Measurements from ENCODE around the gene PI3.
"Not testable (repeated sequence)": the region's sequence is repeated elsewhere in the genome, so short reads cannot be mapped to it uniquely, and the experiment has no call there.

PI3 gene

DNA sequence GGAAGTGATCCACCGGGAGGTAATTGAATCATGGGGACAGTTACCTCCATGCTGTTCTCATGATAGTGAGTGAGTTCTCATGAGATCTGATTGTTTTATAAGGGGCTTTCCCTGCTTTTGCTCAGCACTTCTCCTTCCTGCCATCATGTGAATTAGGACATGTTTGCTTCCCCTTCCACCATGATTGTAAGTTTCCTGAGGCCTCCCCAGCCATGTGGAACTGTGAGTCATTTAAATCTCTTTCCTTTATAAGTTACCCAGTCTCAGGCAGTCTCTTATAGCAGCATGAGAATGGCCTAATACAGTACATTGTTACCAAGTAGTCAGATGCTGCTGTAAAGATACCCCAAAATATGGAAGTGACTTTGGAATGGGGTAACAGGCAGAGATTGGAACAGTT, 19.9 kb upstream of the PI3 start:
- H3K4me1 ChIP-seq (ENCODE audit: control insufficient read depth, insufficient read depth, low read length) = peaks cover 12% of the 10 kb centered on the region
- not testable (repeated sequence) for H3K9ac ChIP-seq (ENCODE audit: low read length); H3K36me3 ChIP-seq (ENCODE audit: control insufficient read depth, insufficient read depth, low read length); H3K9me3 ChIP-seq (ENCODE audit: control insufficient read depth, low read length); H3K27me3 ChIP-seq (ENCODE audit: control insufficient read depth, insufficient read depth, low read length); H3K4me3 ChIP-seq (ENCODE audit: low read length)

DNA sequence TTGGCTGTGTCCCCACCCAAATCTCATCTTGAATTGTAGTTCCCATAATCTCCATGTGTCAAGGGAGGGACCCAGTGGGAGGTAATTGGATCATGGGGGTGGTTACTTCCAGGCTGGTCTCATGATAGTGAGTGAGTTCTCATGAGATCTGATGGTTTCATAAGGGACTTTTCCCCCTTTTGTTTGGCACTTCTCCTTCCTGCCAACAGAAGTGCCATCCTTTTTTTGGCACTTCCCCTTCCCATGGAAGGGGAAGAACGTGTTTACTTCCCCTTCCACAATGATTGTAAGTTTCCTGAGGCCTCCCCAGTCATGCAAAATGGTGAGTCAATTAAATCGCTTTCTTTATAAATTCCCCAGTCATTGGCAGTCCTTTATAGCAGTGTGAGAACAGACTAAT, 18.0 kb upstream of the PI3 start:
- Histone ChIP-seq H3K4me3 (ENCODE audit: low read length) (no peak overlapping the region), H3K4me1 (ENCODE audit: control insufficient read depth, insufficient read depth, low read length) (peaks cover 12% of the 10 kb centered on the region)

DNA sequence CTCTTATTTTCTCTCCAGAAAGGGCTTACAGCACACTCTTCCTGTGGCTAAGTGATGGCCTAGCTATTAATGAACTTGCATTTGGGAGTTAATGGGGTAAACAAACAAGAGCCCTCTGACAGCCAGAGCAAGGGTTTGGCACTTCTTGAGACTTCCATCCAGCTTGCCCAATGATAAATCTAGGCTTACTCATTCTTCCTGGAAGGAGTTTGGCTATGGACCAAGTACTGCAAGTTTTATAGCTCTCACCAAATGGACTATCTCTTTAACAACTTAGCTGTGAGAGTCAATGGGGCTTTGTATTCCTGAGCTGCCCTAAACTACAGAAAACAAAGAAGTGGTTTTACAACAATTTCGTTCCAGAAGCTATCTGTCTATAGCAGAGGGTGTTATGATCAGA, 16.7 kb upstream of the PI3 start:
- H3K9me3 ChIP-seq (ENCODE audit: control insufficient read depth, low read length) = peaks cover 5% of the 10 kb centered on the region
- H3K27me3 ChIP-seq (ENCODE audit: control insufficient read depth, insufficient read depth, low read length) = no peaks in the 10 kb centered on the region
- no peaks in the 10 kb centered on the region for H3K36me3 ChIP-seq (ENCODE audit: control insufficient read depth, insufficient read depth, low read length)
- H3K4me1 ChIP-seq (ENCODE audit: control insufficient read depth, insufficient read depth, low read length) = peaks cover 14% of the 10 kb centered on the region
- H3K9ac ChIP-seq (ENCODE audit: low read length) = no peak overlapping the region
- no peak overlapping the region for H3K4me3 ChIP-seq (ENCODE audit: low read length)

More for the DNA sequence above, 18.0 kb upstream of the PI3 start:
- Histone ChIP-seq H3K9ac (ENCODE audit: low read length) (no peak overlapping the region), H3K27me3 (ENCODE audit: control insufficient read depth, insufficient read depth, low read length) (no peaks in the 10 kb centered on the region), H3K9me3 (ENCODE audit: control insufficient read depth, low read length) (peaks cover 5% of the 10 kb centered on the region), H3K36me3 (ENCODE audit: control insufficient read depth, insufficient read depth, low read length) (no peaks in the 10 kb centered on the region)

DNA sequence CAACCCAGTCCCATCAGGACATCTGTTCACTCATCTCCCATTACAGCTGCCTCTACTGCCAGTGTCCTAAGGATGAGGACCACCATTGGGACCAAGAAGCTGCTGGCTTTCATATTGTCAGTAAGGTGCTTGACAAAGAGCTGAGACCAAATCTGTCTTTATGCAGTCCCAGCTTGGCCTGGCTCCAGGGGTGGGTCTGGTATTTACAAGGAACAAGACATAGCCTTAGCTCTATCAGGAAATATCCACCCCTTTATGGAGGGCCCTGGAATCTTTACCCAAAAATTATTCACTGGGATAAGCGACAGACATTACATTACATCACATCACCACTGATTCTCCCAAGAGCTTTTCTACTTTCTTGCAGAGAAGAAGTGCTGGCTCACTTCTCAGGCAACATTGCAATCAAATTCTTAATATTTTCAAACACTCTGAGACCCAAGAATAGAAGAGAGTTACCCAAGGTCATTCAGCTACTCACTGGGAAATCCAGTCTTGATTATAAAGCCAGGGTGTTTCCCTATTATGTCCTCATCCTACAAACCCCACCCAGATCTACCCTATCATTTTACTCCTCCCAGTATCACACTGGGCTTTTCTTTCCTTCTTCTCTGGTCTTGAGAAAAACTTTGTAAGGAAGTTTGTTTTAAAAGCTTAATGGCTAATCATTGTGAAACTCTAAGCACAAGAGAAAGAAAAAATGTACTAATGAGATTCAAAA, 11.5 kb upstream of the PI3 start:
- Histone ChIP-seq H3K4me1 (ENCODE audit: control insufficient read depth, insufficient read depth, low read length) (peaks cover 12% of the 10 kb centered on the region), H3K36me3 (ENCODE audit: control insufficient read depth, insufficient read depth, low read length) (no peaks in the 10 kb centered on the region), H3K27me3 (ENCODE audit: control insufficient read depth, insufficient read depth, low read length) (no peaks in the 10 kb centered on the region), H3K4me3 (ENCODE audit: low read length) (no peak overlapping the region), H3K9me3 (ENCODE audit: control insufficient read depth, low read length) (peaks cover 5% of the 10 kb centered on the region), H3K9ac (ENCODE audit: low read length) (no peak overlapping the region)

DNA sequence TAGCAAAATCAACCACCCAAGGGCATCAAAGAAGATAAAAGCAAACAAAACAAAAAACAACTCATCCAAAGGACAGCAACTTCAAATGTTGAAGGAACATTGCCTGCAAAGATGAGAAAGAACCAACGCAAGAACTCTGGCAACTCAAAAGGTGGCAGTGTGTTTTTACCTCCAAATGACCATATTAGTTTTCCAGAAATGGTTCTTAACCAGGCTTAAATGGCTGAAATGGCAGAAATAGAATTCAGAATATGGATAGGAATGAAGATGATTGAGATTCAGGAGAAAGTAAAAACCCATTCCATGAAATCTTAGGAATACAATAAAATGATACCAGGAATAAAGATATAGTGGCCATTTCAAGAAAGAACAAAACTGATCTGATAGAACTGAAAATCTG, 9.8 kb upstream of the PI3 start:
- H3K9me3 ChIP-seq (ENCODE audit: control insufficient read depth, low read length) = no peaks in the 10 kb centered on the region
- H3K4me3 ChIP-seq (ENCODE audit: low read length) = no peak overlapping the region
- H3K9ac ChIP-seq (ENCODE audit: low read length) = no peak overlapping the region
- peaks cover 10% of the 10 kb centered on the region for H3K4me1 ChIP-seq (ENCODE audit: control insufficient read depth, insufficient read depth, low read length)
- H3K36me3 ChIP-seq (ENCODE audit: control insufficient read depth, insufficient read depth, low read length) = no peaks in the 10 kb centered on the region
- no peaks in the 10 kb centered on the region for H3K27me3 ChIP-seq (ENCODE audit: control insufficient read depth, insufficient read depth, low read length)

DNA sequence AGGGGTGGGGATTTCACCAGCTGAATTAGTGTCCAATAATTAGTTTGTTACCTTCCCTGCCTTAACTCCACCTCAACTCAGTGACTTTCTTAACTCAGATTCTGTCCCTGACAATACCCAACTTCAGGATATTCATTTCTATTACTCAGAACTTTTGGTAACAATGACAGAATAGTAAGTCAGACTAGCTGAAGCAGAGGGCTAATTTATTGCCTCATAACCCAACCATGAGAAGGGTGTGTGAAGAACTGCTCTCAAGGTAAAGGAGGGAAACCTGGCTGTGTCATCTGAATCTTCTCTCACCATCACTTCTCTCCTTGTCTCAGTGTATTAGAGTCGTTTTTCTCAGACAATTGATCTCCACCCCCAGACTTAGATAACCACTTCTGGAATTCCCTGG, 1.2 kb upstream of the PI3 start:
- no peaks in the 10 kb centered on the region for H3K36me3 ChIP-seq (ENCODE audit: control insufficient read depth, insufficient read depth, low read length)
- H3K9me3 ChIP-seq (ENCODE audit: control insufficient read depth, low read length) = no peaks in the 10 kb centered on the region
- no peaks in the 10 kb centered on the region for H3K27me3 ChIP-seq (ENCODE audit: control insufficient read depth, insufficient read depth, low read length)
- H3K4me3 ChIP-seq (ENCODE audit: low read length) = no peak overlapping the region
- no peak overlapping the region for H3K9ac ChIP-seq (ENCODE audit: low read length)
- H3K4me1 ChIP-seq (ENCODE audit: control insufficient read depth, insufficient read depth, low read length) = peaks cover 19% of the 10 kb centered on the region

DNA sequence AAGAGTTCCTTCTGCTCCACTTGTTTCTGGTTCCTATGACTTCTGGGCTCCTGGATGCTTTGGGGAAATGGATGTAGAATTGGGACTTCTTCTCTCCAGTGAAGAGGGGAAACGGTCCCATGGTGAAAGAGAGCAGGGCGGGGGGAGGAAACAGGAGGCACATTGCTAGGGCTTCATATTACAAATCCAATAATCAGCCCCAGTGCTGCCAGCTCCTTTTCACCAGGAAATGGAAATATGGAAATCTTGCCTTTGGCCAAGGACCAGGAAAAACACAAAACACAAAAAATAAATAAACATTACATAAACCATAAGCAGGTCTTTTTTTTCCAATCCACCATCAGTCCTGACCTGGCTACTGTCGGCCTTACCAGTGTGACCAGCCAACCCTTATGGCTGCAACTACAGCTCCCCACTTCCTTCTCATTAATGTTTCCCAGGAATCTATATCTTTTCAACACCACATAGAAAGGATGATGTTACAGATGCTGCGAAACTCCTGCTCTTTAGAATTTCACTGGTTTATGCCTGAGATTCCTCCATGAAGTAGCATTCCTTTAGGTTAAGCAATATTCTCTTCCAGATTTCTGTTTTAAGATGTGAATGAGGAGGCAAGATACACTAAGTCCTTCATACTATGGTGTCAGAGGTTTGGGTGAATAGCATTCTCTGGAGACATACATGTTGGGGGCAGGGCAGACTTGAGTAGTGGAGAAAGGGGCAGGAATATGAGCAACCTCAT, 2.0 kb downstream of the PI3 start:
- no peaks in the 10 kb centered on the region for H3K9me3 ChIP-seq (ENCODE audit: control insufficient read depth, low read length)
- H3K36me3 ChIP-seq (ENCODE audit: control insufficient read depth, insufficient read depth, low read length) = no peaks in the 10 kb centered on the region
- H3K4me1 ChIP-seq (ENCODE audit: control insufficient read depth, insufficient read depth, low read length) = peaks cover 19% of the 10 kb centered on the region
- H3K4me3 ChIP-seq (ENCODE audit: low read length) = no peak overlapping the region
- no peaks in the 10 kb centered on the region for H3K27me3 ChIP-seq (ENCODE audit: control insufficient read depth, insufficient read depth, low read length)
- H3K9ac ChIP-seq (ENCODE audit: low read length) = no peak overlapping the region

DNA sequence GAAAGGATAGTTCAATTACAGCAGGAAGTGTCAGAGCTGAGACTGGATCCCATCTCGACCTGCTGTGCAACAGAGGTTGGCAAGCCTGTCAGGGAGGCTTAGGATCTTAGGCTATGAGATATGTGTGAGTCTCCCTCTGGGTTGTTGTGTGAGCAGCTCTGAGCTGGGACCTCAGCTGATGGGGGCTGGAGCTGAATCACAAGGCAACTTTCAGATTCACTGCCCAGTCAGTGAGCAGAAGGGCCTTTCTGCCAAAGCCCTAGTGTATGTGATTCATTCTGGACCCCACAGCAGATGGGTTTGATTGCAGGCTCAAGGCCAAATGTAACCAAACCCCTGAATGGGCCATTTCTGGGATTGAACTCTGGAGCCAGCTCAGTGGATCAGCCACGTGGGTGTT, 4.5 kb downstream of the PI3 start:
- Histone ChIP-seq H3K27me3 (ENCODE audit: control insufficient read depth, insufficient read depth, low read length) (no peaks in the 10 kb centered on the region), H3K4me3 (ENCODE audit: low read length) (no peak overlapping the region), H3K4me1 (ENCODE audit: control insufficient read depth, insufficient read depth, low read length) (peaks cover 13% of the 10 kb centered on the region), H3K36me3 (ENCODE audit: control insufficient read depth, insufficient read depth, low read length) (no peaks in the 10 kb centered on the region), H3K9ac (ENCODE audit: low read length) (no peak overlapping the region), H3K9me3 (ENCODE audit: control insufficient read depth, low read length) (no peaks in the 10 kb centered on the region)

DNA sequence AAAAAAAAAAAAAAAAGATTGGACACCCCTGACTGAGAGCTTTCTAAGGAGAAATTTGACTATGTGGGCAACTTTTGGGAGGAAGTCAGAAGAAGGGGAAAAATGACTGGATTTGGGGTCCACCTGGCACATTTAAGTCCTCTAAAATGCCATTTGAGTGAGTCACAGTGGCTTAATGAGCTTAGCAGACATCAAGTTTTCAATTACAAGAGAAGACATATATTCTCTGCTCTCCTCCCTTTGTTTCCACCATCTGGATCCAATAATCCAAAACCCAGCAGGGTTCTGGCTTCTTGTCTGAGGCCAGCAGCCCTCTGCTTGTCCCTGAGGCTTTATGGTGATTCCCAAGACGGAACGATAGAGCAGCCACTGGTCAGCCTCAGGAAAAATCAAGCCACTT, 6.9 kb downstream of the PI3 start:
- H3K9me3 ChIP-seq (ENCODE audit: control insufficient read depth, low read length) = no peaks in the 10 kb centered on the region
- H3K4me1 ChIP-seq (ENCODE audit: control insufficient read depth, insufficient read depth, low read length) = peaks cover 2% of the 10 kb centered on the region
- H3K4me3 ChIP-seq (ENCODE audit: low read length) = no peak overlapping the region
- H3K9ac ChIP-seq (ENCODE audit: low read length) = no peak overlapping the region
- no peaks in the 10 kb centered on the region for H3K27me3 ChIP-seq (ENCODE audit: control insufficient read depth, insufficient read depth, low read length)
- H3K36me3 ChIP-seq (ENCODE audit: control insufficient read depth, insufficient read depth, low read length) = no peaks in the 10 kb centered on the region

DNA sequence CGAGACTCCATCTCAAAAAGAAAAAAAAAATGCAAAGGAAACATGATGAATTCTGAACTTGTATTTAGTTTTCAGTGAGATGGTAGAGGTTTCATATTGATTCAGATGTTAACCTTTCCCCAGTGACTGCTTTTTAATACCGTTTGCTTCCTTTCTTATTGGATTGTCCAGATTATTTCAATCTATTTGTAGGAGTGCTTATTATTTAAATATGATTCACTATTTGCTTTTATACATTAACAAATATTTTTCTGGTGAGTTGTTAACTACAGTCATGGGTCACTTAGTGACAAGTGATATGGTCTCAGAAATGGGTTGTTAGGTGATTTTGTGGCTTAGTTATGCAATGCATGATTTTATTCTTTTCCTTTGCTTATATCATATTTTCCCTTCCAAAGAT, 8.4 kb downstream of the PI3 start:
- Histone ChIP-seq H3K4me1 (ENCODE audit: control insufficient read depth, insufficient read depth, low read length) (peaks cover 9% of the 10 kb centered on the region), H3K9ac (ENCODE audit: low read length) (no peak overlapping the region), H3K36me3 (ENCODE audit: control insufficient read depth, insufficient read depth, low read length) (no peaks in the 10 kb centered on the region), H3K9me3 (ENCODE audit: control insufficient read depth, low read length) (no peaks in the 10 kb centered on the region), H3K27me3 (ENCODE audit: control insufficient read depth, insufficient read depth, low read length) (no peaks in the 10 kb centered on the region), H3K4me3 (ENCODE audit: low read length) (no peak overlapping the region)

DNA sequence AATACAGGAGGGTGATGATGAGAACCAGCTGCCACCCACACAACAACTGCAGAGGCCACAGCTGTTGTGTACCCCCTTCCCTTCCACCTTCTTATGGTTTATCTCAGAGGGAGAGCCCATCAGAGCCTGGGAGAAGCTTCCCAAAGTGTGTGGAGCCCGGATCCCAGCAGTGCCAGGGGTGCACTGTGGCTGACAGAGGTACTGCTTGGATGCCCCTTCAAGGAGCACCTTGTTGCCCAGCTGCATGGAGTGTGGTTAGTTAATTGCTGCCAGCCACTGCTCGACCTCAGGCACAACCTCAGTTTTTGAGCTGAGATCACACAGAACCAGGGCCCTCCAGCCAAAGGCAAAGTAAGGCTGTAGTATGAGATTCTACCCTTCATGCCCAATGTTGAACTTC, 13.0 kb downstream of the PI3 start:
- Histone ChIP-seq H3K4me3 (ENCODE audit: low read length) (no peak overlapping the region), H3K9me3 (ENCODE audit: control insufficient read depth, low read length) (no peaks in the 10 kb centered on the region), H3K27me3 (ENCODE audit: control insufficient read depth, insufficient read depth, low read length) (no peaks in the 10 kb centered on the region), H3K36me3 (ENCODE audit: control insufficient read depth, insufficient read depth, low read length) (no peaks in the 10 kb centered on the region), H3K9ac (ENCODE audit: low read length) (no peak overlapping the region), H3K4me1 (ENCODE audit: control insufficient read depth, insufficient read depth, low read length) (peaks cover 9% of the 10 kb centered on the region)

DNA sequence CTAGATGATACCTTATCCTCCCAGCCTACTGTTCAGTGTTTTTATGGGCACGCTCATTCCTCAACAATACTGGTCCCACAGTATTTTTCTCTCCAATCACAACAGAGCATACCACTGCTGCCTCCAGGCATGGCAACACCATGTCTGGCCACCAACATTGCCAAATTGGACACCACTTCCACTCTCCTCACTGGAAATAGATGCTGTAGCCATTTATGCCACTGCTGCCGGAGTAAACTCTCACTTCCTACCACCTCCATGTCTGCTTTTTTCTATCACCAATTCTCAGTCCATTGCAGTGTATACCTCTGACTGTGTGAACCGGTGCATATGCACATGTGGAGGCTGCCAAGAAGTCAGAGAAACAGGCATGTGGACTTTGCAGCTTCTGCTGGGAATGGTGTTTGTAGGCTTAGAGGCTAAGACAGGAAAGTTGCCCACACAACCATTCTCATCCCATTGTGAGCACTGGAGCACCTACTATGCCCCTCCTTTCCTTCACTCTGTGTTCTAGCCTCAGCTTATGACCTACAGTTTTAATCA, 14.4 kb downstream of the PI3 start:
- H3K4me3 ChIP-seq (ENCODE audit: low read length) = no peak overlapping the region
- H3K4me1 ChIP-seq (ENCODE audit: control insufficient read depth, insufficient read depth, low read length) = peaks cover 9% of the 10 kb centered on the region
- no peaks in the 10 kb centered on the region for H3K36me3 ChIP-seq (ENCODE audit: control insufficient read depth, insufficient read depth, low read length)
- H3K9me3 ChIP-seq (ENCODE audit: control insufficient read depth, low read length) = no peaks in the 10 kb centered on the region
- H3K9ac ChIP-seq (ENCODE audit: low read length) = no peak overlapping the region
- H3K27me3 ChIP-seq (ENCODE audit: control insufficient read depth, insufficient read depth, low read length) = no peaks in the 10 kb centered on the region

All from mucosa of stomach (tissue), 1 donor.